Calu3 (cell line): ENCODE data around the gene PNKP. TPM values are rescaled to one million over a fixed set of nuclear protein-coding genes. Genes with fewer than 3 reads are reported as not detected.
A peak's percentile ranks its signal among the peaks of the same experiment; 100 is the strongest.

Source experiments
- BruUV-seq: library from RNA; stranded (reverse); fragments of 400-500 nt; replicated peaks from 2 replicates; lab custom pipeline; 2021; lab: Mats Ljungman, UMichigan
- CTCF ChIA-PET: fragments of 300-600 bp; sonication (Branson Sonifier 250); formaldehyde crosslinking; loops from one replicate; lab custom pipeline; 2022; ENCODE audit warnings: antibody characterized with exemption; lab: Charles Lee
- DNase-seq: peaks from one replicate; pipeline ENCODE4 v3.0.0; 2022
- H3K27ac Mint-ChIP-seq: one replicate; pipeline ENCODE4 v1.8.0; 2022; ENCODE audit warnings: mixed read lengths; ENCODE audit not compliant: unreplicated experiment
- H3K27me3 Mint-ChIP-seq: one replicate; pipeline ENCODE4 v1.8.0; 2022; ENCODE audit warnings: mixed read lengths; ENCODE audit not compliant: unreplicated experiment
- H3K36me3 Mint-ChIP-seq: one replicate; pipeline ENCODE4 v1.8.0; 2022; ENCODE audit warnings: mild to moderate bottlenecking, moderate library complexity, mixed read lengths; ENCODE audit not compliant: insufficient read depth, unreplicated experiment
- H3K4me1 Mint-ChIP-seq: one replicate; pipeline ENCODE4 v1.8.0; 2022; ENCODE audit warnings: mild to moderate bottlenecking, low read depth, mixed read lengths; ENCODE audit not compliant: unreplicated experiment
- H3K4me3 Mint-ChIP-seq: one replicate; pipeline ENCODE4 v1.8.0; 2022; ENCODE audit warnings: mild to moderate bottlenecking, low read depth, moderate library complexity, mixed read lengths; ENCODE audit not compliant: unreplicated experiment
- H3K9me3 Mint-ChIP-seq: one replicate; pipeline ENCODE4 v1.8.0; 2022; ENCODE audit warnings: low read depth, mixed read lengths; ENCODE audit not compliant: unreplicated experiment
- intact Hi-C: fragments of 100-400 bp; cut with micrococcal nuclease; formaldehyde crosslinking; loops from one replicate; pipeline ENCODE4 v1.10.0; 2022; ENCODE audit not compliant: unreplicated experiment
- total RNA-seq: library from RNA; stranded (reverse); gene quantifications from 2 replicates; pipeline ENCODE4 v1.2.3, GENCODE V29; 2022
- TF ChIP-seq, protein P1 (sequence below): fragments of 200-600 bp; IDR thresholded peaks from one replicate; pipeline ENCODE4 v1.8.0; 2022; ENCODE audit warnings: antibody characterized with exemption; ENCODE audit not compliant: unreplicated experiment

The PNKP gene
- total RNA-seq, 1 experiment from 2014 or later = 189 TPM

DNA sequence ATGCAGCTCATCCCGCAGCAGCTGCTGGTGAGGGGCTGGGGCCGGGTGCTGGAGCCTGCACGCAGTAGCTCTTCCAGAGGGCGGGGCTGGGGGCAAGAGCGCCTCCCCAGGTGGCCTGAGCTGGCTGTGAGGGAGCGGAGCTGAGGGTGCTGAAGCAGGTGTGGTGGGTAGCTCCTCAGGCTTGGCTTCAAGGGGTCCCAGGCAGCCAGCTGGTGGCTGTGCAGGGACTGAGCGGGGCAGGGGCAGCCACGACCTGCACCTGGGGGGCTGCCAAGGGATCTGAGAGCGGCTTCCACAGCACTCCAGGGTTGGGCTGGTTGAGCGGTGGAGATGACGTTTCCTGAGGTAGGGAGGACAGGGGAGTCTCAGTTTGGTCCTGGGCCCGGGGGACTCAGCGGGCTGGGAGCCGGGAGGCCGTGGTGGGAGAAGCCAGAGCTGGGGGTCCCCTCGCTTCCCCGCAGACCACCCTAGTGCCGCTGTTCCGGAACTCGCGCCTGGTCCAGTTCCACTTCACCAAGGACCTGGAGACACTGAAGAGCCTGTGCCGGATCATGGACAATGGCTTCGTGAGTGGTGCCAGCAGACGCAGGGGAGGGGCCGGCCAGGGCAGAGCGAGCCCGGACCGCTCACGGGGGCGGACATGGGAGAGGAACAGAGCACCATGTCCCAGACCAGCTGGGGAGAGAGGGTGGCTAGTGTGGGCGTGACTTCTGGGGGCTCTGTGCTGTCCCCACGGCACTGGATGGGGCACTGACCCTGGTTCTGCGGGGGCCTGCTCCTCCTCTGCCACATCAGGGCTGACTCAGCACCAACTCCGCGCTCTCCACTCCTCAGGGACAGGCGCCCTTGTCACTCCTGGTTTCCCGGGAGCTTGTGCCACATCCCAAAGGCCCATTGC is 9.0 kb downstream of the PNKP start:
- Mint-ChIP-seq H3K4me3 (peak overlapping the region; percentile 19), H3K36me3 (peaks cover 87% of the 10 kb centered on the region), H3K27ac (peak overlapping the region; percentile 82), H3K4me1 (peaks cover 4% of the 10 kb centered on the region), H3K9me3 (no peaks in the 10 kb centered on the region), H3K27me3 (no peaks in the 10 kb centered on the region)
- intact Hi-C loops = no loop called here
- no TSS peak for BruUV-seq
- TF ChIP-seq, protein P1, sequence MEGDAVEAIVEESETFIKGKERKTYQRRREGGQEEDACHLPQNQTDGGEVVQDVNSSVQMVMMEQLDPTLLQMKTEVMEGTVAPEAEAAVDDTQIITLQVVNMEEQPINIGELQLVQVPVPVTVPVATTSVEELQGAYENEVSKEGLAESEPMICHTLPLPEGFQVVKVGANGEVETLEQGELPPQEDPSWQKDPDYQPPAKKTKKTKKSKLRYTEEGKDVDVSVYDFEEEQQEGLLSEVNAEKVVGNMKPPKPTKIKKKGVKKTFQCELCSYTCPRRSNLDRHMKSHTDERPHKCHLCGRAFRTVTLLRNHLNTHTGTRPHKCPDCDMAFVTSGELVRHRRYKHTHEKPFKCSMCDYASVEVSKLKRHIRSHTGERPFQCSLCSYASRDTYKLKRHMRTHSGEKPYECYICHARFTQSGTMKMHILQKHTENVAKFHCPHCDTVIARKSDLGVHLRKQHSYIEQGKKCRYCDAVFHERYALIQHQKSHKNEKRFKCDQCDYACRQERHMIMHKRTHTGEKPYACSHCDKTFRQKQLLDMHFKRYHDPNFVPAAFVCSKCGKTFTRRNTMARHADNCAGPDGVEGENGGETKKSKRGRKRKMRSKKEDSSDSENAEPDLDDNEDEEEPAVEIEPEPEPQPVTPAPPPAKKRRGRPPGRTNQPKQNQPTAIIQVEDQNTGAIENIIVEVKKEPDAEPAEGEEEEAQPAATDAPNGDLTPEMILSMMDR = no peak
- CTCF ChIA-PET = interaction anchor here (0.7 to 1.7 kb wide), 2 partner anchors 11 to 170 kb away, joined by 3 to 4 read pairs; no protein-coding TSS in a partner anchor
- DNase-seq = peak; percentile 28

DNA sequence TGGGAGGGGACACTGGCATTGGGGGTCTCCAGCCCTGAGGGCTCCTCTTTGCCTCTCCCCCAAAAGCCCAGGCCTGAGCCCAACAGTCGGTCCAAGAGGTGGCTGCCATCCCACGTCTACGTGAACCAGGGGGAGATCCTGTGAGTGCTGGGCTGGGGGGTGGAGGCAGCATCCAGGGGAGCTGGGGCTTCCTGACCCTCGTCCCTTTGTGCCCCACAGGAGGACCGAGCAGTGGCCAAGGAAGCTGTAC is 9.6 kb downstream of the PNKP start:
- CTCF ChIA-PET = no interaction called here
- BruUV-seq = no TSS peak
- H3K27ac Mint-ChIP-seq = peak overlapping the region; percentile 82

DNA sequence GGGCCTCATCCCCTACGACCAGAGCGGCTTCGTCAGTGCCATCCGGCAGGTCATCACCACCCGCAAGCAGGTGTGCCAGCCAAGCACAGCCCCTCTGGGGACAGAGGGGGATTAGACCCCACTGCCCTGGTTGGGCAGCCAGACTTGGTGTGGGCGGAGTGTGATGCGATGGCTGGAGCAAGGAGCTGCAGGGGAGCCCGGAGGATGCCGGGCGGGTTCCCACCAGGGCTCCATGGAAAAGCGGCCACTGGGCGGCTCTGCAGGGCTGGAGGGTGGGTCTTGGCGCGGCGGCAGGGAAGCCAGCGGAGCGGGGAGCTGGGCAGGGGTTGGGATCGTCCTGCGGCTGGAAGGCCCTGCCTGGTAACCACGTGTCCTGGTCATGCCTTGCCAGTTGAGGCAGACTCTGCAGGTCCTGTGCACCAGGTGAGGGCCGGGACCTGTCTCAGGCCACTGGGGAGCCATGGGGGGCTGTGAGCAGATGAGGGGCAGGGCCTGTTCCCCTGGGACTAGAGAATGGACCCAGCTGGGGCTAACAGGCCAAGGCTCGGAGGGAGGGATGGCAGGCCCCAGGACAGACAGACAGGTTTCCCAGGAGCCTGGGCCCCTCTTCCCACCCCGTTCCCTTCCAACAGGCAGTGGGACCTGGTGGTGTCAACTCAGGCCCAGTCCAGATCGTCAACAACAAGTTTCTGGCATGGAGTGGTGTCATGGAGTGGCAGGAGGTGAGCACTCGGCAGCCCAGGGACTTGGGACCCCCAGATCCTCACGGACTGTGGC is 10.1 kb downstream of the PNKP start:
- no TSS peak for BruUV-seq
- TF ChIP-seq, protein P1 = no peak
- CTCF ChIA-PET = no interaction called here
- H3K4me1 Mint-ChIP-seq = peaks cover 7% of the 10 kb centered on the region
- H3K27ac Mint-ChIP-seq = peak overlapping the region; percentile 82
- peak; percentile 22 for DNase-seq
- no peaks in the 10 kb centered on the region for H3K9me3 Mint-ChIP-seq
- intact Hi-C loops = no loop called here
- peaks cover 95% of the 10 kb centered on the region for H3K36me3 Mint-ChIP-seq
- no peaks in the 10 kb centered on the region for H3K27me3 Mint-ChIP-seq
- no peak overlapping the region for H3K4me3 Mint-ChIP-seq

More for the DNA sequence above, 9.6 kb downstream of the PNKP start:
- no peaks in the 10 kb centered on the region for H3K27me3 Mint-ChIP-seq
- TF ChIP-seq, protein P1 = no peak
- H3K9me3 Mint-ChIP-seq = no peaks in the 10 kb centered on the region
- peaks cover 2% of the 10 kb centered on the region for H3K4me1 Mint-ChIP-seq
- H3K4me3 Mint-ChIP-seq = peak overlapping the region; percentile 19
- intact Hi-C loops = no loop called here
- peaks cover 90% of the 10 kb centered on the region for H3K36me3 Mint-ChIP-seq
- no peak for DNase-seq

DNA sequence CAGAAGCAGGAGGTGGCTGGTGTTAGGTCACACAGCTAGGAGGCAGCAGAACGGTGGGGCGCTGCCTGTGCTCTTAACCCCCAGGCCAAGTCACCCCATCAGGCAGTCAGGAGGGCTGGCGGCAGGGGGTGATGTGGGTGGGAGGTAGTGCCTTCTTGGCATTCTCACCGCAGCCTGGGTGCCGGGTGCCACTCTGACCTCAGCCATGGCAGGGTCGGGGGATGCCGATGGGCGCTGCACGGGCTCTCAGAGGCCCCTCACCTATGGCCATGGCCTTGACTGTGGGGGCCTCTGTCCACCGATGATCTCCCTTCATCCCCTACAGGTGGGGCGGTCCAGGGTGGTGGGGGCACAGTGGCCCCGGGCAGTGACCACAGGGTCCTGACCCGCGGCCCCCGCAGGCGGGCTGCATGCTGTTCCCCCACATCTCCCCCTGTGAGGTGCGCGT is 10.8 kb downstream of the PNKP start:
- TF ChIP-seq, protein P1 = no peak
- Mint-ChIP-seq H3K36me3 (peaks cover 97% of the 10 kb centered on the region), H3K4me3 (no peak overlapping the region), H3K27me3 (no peaks in the 10 kb centered on the region), H3K27ac (peak overlapping the region; percentile 82), H3K4me1 (peaks cover 11% of the 10 kb centered on the region), H3K9me3 (no peaks in the 10 kb centered on the region)
- CTCF ChIA-PET = no interaction called here
- intact Hi-C loops = no loop called here
- DNase-seq = no peak
- no TSS peak for BruUV-seq
